H54 (cell line): ENCODE data around the gene C2CD3.

Experiments used
- DNase-seq: peaks from one replicate; pipeline ENCODE4 v3.0.0; 2011; ENCODE audit warnings: low spot score, mixed read lengths; ENCODE audit not compliant: insufficient read length
- FAIRE-seq: peaks from 3 replicates; lab custom pipeline; 2011; peaks lifted over from hg19 to GRCh38; lab: Jason Lieb, UNC
- POLR2A ChIP-seq: IDR thresholded peaks from 2 replicates; pipeline ENCODE4 v1.6.1; 2011; ENCODE audit warnings: low read depth, mild to moderate bottlenecking, low read length

C2CD3 gene

GRCh38 chr11:74048993-74049392 lies 121.8 kb downstream of the C2CD3 start:
- DNase-seq, result no peak
- no peak for FAIRE-seq
- no peak for TF ChIP-seq POLR2A

DNA sequence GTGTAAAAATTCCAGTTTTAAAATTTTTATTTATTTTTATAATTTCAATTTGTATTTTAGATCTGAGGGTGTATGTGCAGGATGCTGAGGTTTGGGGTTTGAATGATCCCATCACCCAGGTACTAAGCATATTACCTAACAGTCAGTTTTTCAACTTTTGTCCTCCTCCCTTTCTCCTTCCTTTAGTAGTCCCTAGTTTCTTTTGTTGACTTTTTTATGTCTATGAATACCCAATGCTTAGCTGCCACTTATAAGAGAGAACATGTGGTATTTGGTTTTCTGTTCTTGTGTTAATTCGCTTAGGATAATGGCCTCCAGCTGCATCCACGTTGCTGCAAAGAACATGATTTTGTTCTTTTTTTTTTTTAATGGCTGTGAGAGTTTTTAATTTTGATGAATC lies 126.3 kb downstream of the C2CD3 start:
- no peak for TF ChIP-seq POLR2A
- DNase-seq (no peak), FAIRE-seq (no peak)

GRCh38 chr11:74043450-74043849 lies 127.4 kb downstream of the C2CD3 start:
- no peak for FAIRE-seq

GRCh38 chr11:74037309-74037708 lies 133.5 kb downstream of the C2CD3 start:
- FAIRE-seq (no peak), DNase-seq (no peak)
- TF ChIP-seq POLR2A, result no peak

More at GRCh38 chr11:74043450-74043849, 127.4 kb downstream of the C2CD3 start:
- TF ChIP-seq POLR2A, result no peak
- no peak for DNase-seq

GRCh38 chr11:74035264-74035663 lies 135.5 kb downstream of the C2CD3 start:
- DNase-seq (no peak), FAIRE-seq (no peak)

GRCh38 chr11:74033046-74033445 lies 137.8 kb downstream of the C2CD3 start:
- DNase-seq (no peak), FAIRE-seq (no peak)
- no peak for TF ChIP-seq POLR2A

More at GRCh38 chr11:74035264-74035663, 135.5 kb downstream of the C2CD3 start:
- TF ChIP-seq POLR2A, result no peak

DNA sequence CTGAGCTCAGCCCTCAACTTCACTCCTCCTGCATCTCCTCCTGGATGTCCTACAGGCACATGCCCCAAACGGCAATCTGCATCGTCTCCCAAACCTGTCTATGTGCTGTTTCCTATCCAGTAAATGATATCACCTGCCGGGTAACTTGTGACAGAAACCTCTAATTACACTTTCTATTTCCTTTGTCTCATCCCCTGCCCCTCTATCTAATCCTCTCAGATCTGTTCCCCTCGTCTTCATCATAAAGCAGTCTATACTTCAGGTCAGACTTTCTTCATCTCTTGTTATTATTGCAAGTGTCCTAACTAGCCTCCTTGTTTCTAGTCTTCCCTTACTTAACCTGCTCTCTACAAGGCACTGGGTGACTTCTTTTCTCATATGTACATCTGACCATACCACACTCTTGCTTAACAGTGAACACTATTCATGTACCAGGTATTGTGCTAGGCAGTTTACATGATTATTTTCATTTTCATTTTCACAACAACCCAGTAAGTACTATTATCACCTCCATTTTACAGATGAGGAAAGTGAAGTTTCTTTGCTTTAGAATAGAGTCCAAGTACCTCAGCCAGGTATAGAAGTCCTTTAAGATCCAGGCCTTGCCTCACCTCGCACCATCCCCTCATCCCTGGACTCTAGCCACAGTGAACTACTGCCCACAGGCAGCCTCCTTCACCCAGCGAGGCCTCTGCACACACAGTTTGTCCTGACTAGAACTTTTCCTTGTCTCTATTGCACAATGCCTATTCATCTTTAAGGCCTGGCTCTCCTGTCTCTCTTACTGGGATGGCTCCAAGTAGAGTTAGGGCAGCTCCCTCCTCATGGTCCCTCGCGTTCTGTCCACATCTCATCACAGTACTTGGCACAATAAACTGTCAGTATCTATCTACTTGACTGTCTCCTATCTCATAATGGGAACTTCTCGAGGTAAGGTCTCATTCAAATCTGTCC lies 139.8 kb downstream of the C2CD3 start:
- FAIRE-seq (no peak), DNase-seq (no peak)
- no peak for TF ChIP-seq POLR2A

DNA sequence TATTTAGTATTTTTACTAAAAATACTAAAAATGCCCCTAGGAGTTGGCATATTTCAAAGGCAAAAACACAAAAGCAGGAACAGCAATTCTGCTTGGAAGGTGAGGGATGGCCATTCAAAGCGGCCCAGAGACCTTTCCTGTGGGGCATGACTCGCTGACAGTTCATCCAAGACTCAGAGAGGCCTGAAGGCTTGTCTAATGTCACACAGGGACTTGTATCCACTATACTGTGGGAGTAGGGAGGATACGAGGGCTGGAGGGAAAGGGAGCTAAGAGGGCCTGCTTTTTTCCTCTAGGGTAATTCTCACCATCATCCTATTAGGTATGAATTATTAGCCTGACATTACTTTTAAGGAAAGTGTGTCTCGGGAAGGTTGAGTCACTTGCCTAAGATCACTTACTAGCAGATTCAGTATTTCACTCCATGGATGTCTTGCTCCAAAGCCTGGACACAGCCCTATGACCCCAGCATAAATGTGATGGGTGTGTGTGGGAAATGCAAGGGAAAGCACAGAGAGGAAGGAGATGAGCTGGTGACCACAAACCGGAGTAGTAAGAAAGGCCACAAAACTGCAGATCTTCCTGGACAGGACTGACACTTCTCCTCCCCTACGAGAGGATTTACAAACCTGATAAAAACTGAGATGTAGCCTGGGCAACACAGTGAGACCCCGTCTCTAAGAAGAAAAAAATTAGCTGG lies 145.2 kb downstream of the C2CD3 start:
- FAIRE-seq (no peak), DNase-seq (peak; percentile 37)
- no peak for TF ChIP-seq POLR2A

GRCh38 chr11:74024261-74025029 lies 146.4 kb downstream of the C2CD3 start:
- FAIRE-seq, result no peak
- no peak for TF ChIP-seq POLR2A
- no peak for DNase-seq

DNA sequence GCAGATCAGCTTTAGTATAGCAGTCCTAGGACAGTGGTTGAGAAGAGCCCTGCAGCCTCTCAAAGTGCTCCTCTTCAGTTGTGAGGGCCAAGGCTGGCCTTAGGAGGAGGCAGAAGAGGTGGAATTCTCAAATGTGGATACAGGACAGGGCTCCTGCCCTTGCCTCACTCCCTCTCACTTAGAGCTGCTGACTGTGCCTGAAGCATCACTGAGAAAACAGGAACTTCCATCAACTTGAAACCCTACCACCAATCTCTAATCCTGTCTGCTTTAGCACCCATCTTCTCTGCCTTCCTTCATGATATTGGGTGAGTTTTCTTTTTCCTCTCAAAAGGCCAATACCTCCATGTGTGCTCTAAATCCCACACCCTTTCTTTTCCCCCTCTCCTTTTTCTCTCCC lies 147.5 kb downstream of the C2CD3 start:
- FAIRE-seq (no peak), DNase-seq (no peak)
- TF ChIP-seq POLR2A, result no peak

- TF ChIP-seq POLR2A, result no peak
- DNase-seq, result no peak
- no peak for FAIRE-seq
Measured at GRCh38 chr11:74022546-74022945, 148.3 kb downstream of the C2CD3 start.

GRCh38 chr11:74021998-74022397 lies 148.8 kb downstream of the C2CD3 start:
- no peak for TF ChIP-seq POLR2A
- DNase-seq (no peak), FAIRE-seq (no peak)

- no peak for TF ChIP-seq POLR2A
- no peak for FAIRE-seq
- DNase-seq, result no peak
Measured at GRCh38 chr11:74020539-74020938, 150.3 kb downstream of the C2CD3 start.
